UCSD-AML1 (cell line): ENCODE data around the gene ART5.

Experiments used
- DNase-seq: peaks from one replicate; lab custom pipeline; 2025; ENCODE audit not compliant: unreplicated experiment; lab: John Stamatoyannopoulos, UW

The ART5 gene, protein sequence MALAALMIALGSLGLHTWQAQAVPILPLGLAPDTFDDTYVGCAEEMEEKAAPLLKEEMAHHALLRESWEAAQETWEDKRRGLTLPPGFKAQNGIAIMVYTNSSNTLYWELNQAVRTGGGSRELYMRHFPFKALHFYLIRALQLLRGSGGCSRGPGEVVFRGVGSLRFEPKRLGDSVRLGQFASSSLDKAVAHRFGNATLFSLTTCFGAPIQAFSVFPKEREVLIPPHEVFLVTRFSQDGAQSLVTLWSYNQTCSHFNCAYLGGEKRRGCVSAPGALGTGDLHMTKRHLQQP

DNA sequence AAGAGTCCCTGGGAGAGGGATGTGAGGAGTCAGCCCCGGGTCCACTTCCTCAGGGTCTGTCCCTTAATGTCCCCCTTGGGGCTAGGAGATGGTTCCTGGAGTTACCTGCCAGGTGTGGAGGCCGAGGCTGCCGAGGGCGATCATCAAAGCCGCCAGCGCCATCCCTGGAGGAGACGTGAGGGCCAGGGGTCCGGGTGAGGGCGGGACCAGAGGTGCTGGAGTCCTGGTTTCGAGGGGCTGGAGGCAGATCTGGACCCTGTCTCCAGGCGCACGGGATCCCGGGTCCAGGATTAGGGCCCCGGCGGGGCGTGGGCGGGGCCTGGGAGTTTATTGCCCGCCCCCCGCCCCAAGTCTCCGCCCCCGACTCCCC is at the start of gene ART5:
Gene ART5, minus strand, starts transcription at position 292 of the 370 bp plus-strand sequence. Its CDS starts 130 bp downstream, at position 162.
- no peak for DNase-seq

DNA sequence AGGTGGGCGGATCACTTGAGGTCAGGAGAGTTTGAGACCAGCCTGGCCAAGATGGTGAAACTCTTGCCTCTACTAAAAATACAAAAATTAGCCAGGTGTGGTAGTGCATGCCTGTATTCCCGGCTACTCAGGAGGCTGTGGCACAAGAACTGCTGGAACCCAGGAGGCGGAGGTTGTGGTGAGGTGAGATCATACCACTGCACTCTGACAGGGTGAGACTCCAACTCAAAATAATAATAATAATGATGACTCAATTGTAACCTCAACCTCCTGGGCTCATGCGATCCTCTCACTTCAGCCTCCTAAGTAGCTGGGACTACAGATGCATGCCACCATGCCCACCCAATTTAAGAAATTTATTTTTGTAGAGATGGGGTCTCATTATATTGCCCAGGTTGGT is 45.0 kb upstream of the ART5 start:
- DNase-seq: no peak

DNA sequence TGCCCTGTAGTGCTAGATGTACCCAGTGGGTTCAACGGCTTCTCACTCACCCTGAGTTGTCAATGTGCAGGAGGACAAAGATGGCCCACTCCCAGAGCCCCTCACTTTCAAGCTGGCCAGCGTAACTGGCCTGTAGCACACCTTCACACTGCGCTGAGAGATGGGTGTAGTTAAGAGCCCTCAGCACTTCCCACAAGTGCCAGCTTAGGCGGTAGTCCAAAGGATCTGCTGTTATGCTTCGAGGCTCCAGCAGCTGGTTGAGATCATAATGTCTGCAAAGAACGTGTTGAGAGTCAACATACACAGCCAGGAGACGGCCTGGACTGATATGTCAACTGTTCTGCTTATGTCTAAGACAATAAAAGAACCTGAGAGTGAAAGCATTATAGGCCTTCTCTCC is 44.1 kb upstream of the ART5 start:
- no peak for DNase-seq

DNA sequence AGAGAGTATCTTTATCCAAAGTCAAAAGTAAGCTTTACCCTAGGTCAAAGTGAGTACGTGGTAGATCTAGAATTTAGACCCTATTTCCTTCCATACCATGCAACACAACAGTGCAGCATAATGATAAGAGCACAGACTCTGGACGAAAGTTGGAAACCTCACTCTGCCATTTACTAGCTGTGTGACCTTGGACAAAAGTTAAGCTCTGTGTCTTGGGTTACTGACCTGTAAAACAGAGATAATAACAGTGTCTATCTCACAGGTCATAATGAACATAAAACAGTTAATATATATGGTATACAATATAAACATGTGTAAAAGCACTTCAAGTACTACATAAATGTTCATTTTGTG is 43.0 kb upstream of the ART5 start:
- no peak for DNase-seq

DNA sequence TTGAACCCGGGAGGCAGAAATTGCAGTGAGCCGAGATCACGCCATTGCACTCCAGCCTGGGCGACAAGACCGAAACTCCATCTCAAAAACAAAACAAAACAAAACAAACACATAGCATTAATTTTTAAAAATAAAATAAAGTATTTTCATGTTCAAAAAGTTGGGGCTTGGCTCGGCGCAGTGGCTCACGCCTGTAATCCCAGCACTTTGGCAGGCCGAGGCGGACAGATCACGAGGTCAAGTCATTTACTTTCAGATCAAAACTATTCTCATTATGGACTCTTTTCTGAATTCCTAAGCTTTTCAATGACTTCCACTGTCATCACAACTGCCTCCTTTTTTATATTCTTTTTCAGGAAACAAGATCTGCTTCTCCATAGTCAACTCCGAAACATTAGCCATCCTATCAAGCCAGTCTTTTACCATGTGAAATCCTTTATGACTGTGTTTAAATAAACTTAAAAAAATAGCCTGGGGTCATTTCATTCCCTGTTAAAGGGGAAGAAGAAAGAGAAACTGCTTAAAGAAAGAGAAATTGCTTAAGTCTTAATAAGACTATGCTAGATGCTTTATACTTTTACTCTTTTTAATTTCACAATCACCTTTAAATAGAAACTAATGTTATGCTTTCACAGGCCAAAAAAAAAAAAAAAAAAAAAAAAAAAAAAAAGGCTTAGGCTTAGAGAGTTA is 42.5 kb upstream of the ART5 start:
- no peak for DNase-seq

GRCh38 chr11:3683039-3683438 is 41.2 kb upstream of the ART5 start:
- DNase-seq: no peak

DNA sequence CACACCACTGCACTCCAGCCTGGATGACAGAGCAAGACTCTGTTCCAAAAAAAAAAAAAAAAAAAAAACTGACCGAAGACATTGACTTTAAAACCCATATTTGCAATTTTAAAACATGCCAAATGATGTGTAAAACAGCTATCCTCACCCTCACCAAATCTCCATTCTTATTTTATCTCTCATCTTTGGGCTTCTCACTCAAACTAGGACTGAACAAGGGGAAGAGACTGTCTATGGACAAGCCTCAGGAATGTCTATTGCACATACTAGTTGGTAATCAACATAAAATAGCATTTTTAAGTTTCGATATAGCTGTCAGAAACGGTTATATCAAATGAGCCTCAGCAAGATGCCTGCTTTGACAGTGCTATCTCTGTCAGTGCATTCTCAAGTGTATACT is 37.3 kb upstream of the ART5 start:
- DNase-seq: no peak

DNA sequence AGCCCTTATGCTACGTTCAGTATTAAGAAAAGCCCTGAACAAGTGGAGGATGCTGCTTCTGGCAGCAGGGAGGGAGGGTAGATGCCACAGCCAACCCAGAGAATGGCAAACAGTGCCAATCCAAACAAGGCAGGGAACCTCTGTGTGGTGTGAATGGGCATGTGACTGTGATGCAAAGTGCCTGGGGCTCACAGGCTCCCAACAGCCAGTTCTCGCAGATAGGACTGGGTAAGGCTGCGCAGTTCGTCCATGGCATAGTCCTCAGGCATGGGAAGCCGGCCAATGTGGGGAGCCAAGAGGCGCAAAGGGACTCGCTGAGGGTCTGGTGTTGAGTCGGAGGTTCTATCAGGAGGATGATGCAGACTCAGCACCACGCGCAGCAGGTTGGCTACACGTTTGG is 34.2 kb upstream of the ART5 start:
- DNase-seq: no peak

- no peak for DNase-seq
Observed at GRCh38 chr11:3674189-3674588, 32.4 kb upstream of the ART5 start.

DNA sequence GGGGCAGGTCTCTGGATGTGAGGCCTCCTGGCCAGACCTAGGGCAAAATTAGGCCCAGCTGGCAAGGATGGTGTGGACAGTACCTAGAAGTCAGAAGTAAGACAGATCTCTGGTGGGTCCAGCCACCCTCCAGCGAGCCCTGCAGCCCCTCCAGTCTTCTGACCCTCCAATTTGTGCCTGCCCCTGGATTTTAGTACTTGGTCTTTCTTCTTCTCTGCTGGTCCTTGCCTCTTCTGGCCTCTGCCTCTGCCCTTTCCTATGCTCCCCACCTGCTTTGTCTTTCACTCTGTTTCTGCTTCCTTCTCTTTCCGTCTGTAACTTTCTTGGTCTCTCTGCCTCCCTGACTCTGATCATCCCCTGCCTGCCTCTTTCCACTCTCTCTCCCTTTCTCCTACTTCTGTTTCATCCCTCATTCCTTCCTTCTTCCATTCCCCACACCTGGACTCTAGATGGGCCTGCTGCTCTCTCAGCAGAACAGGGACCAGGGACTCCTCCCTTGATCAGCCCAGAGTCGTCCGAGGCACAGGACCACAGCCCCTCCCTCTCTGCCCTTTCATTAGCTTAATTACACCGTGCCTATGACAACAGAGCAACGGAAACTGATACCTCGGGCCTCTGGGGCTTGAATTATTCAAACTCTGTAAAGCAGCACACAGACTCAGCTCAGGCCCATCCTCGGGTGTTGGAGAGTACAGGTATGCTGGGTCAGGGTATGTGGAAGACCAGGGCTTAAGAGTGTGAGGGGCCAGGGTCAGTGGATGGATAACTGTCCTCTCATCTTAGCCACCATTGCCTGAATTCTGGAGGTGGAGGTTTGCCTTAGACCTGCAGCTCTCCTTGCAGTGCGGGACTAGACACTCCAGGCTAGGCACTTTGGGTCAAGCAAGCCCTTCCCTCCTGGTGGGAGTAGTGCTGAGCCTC is 29.8 kb upstream of the ART5 start, which contains the start of gene CHRNA10:
Gene CHRNA10, minus strand, starts transcription at position 51 of the 921 bp plus-strand sequence. CDS start 72 bp downstream, outside the sequence.
- DNase-seq: no peak

DNA sequence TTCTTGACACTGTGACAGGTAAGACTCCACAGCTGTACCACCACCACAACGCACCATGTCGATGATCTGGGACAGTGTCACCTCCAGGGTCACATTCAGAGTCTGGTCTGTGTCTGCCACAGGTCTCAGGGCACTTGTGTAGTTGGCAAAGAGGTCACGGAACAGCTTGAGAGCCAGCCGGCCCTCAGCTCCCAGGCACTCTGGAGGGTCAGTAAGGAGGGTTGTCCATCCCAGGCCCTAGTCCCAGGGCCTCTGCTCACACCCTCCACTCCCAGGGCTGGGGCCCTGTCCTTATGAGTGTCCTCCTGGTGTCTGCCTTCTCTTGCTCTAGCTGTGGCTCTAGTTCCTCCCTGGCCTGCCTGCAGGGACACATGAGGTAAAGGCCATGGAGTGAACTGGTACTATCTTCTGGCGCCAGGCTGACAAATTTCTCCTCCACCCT is 28.0 kb upstream of the ART5 start:
- DNase-seq: no peak

GRCh38 chr11:3669128-3669527 is 27.3 kb upstream of the ART5 start:
- no peak for DNase-seq

DNA sequence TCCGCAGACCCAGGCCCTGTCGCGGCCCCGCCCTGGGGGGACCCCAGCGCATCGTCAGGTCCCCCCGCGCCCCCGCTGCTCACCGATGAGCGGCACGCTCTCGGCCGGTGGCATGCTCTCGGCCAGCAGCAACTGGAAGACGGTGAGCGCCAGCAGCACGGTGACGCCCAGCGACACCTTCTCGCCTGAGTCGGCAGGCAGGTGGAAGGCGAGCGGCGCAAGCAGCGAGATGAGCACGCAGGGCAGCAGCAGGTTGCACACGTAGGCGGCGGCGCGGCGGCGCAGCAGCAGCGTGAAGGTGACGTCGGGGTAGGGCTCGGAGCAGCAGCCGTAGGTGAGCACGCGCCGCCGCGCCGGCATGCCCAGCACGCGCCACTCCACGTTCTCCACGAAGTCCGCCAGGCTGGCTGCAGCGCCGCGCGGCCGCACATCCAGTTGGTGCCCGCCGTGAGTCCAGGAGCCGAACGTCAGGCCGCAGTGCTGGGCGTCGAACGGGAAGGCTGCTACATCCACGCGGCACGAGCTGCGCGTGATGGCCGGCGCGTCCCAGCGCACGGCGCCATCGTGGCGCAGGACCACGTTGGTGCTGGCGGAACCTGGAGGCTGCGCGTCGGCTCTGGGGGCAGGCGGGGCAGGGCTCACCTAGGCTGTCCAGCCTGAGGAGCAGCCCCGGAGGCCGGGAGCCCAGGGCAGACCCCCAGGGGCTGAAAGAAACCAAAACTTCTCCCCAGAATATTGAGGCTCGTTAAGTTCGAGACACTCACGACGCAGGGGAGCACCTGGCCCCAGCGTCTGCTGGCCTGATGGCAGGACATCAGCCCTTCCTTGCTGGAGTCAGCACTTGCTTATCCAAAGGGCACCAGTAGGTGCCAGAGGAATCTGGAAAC is 25.6 kb upstream of the ART5 start:
- DNase-seq: no peak

DNA sequence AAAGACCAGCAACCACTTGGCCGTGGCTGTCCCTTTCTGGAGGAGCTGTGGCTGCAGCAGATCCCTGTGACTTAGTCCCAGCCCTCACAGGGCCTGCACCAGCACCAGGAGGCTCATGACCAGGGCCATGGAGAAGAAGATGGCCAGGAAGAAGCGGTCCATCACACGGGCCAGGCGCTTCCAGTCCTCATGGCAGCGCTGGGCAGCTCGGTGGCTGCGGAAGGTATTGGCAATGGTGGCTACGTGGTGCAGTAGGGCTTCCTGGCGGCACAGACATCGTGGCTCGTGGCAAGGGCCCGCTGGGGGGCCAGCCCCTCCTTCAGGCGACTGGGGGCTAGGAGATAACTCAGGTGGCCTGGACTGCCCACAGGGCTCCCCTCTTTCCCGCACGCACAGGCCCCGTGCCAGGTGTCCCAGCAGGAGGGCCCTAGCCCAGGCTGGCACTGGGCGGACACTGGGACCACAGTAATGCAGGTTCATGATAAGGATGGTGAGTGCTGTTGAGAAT is 24.3 kb upstream of the ART5 start:
- no peak for DNase-seq

- no peak for DNase-seq
Observed at GRCh38 chr11:3665336-3666022, 23.7 kb upstream of the ART5 start.

DNA sequence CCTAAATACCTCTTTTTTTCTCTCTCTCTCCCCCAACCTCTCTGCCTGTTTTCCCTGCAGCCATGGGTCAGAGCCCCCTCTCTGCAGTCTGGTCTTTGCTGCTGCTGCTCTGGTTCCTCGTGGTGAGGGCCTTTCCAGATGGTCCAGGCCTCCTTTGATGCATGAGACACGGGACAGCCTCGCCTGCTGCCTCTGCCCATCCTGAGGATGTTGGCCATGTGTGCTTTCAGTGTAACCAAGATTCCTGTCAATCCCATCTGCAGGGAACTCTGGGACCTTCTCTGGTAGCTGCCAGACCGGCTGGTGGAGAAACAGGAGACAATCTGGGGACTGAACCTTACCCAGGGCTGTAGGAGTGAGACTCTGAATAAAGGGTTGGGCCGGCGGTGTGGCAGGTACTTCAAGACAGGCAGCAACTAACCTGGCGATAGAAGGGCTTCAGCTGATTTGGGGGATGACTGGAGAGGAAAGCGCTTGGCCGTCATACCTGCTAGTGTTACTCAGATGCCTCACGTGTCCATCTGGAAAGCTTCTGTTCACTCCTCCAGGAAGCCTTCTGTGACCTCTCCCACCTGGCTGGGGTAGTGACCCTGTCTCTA is 22.3 kb upstream of the ART5 start:
- no peak for DNase-seq

DNA sequence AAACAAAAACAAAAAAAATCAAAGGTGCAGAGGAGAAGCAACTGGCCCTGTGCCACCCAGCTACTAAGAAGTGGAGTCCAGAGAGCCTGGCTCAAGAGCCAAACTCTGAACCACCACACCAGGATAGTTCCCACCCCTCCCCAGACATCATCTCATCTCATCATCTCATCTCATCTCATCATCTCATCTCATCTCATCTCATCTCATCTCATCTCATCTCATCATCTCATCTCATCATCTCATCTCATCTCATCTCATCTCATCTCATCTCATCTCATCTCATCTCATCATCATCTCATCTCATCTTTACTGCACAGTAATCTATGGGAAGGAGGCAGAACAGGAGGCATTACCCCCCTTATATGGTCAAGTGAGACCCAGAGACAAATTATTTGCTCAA is 21.1 kb upstream of the ART5 start:
- DNase-seq: no peak

- no peak for DNase-seq
Observed at GRCh38 chr11:3660960-3661359, 19.2 kb upstream of the ART5 start.
